Pancreas (tissue), 10 donors: ENCODE results near the gene NEDD9. TPM values are rescaled to one million over a fixed set of nuclear protein-coding genes. Genes with fewer than 3 reads are reported as not detected.

Source experiments
- ATAC-seq, 4 donors: fragments of 200-7000 bp; cut with Tn5 transposase; one replicate each; pipeline versions ENCODE4 v1.8.0 to v1.9.1; 2020; ENCODE audit warnings: mild to moderate bottlenecking in 4 of 4, moderate library complexity in 4 of 4
- DNase-seq, 6 donors: peaks; one replicate each; pipeline ENCODE4 v3.0.0-alpha.2; 2020
- FAIRE-seq: peaks from 2 replicates; lab custom pipeline; 2012; peaks lifted over from hg19 to GRCh38; lab: Jason Lieb, UNC
- H3K27ac ChIP-seq, 4 donors: fragments of 200-600 bp; sonication (generic); 1 replicate in 3 of 4; 2 replicates in 1 of 4; pipeline versions ENCODE4 v1.5.0 to v1.8.0; 2020
- H3K27me3 ChIP-seq, 4 donors: fragments of 200-600 bp; one replicate each; pipeline ENCODE4 v1.8.0; 2021
- H3K36me3 ChIP-seq, 3 donors: fragments of 200-600 bp; sonication (generic) in 1 of 3; one replicate each; pipeline versions ENCODE4 v1.5.0 to v1.8.0; 2020 to 2021
- H3K4me1 ChIP-seq, 3 donors: fragments of 200-600 bp; one replicate each; pipeline ENCODE4 v1.8.0; 2021
- H3K4me3 ChIP-seq, 4 donors: fragments of 200-600 bp; sonication (generic) in 2 of 4; one replicate each; pipeline versions ENCODE4 v1.5.0 to v1.8.0; 2020 to 2021
- H3K9me3 ChIP-seq, 4 donors: fragments of 200-600 bp; one replicate each; pipeline ENCODE4 v1.8.0; 2021
- CTCF ChIP-seq, 4 donors: fragments of 200-600 bp; sonication (generic) in 3 of 4; IDR thresholded peaks; one replicate each; pipeline versions ENCODE4 v1.5.0 to v1.8.0; 2021; ENCODE audit warnings: antibody characterized with exemption in 4 of 4
- WGBS, 2 donors: extraction: QIAGEN DNeasy Blood & Tissue Kit; methylation state at CpG; one replicate each; pipeline ENCODE4 v1.1.7; 2013; 5-methylcytosine and 5-hydroxymethylcytosine counted together
- intact Hi-C, 3 donors: fragments of 100-400 bp; cut with DNase I; formaldehyde crosslinking; loops; one replicate each; pipeline versions ENCODE4 v1.11.1 to v1.14.2; 2022
- polyA plus RNA-seq, 2 donors: library from polyadenylated mRNA; stranded (reverse); fragments of 200-250 nt; gene quantifications; one replicate each; pipeline ENCODE4 v1.2.3, GENCODE V29; 2013
- total RNA-seq, 6 donors: library from RNA; stranded (reverse); fragmentation: NEBNext Ultra II Directional in 4 of 6; extraction: Animal tissue kit (Norgen Biotek cat#: 25700) in 4 of 6; gene quantifications; one replicate each; pipeline versions ENCODE4 v1.2.1 to v1.2.4, GENCODE V29; 2021 to 2023
- donor health status: healthy with polysubstance abuse.
- donor health status: DM: no; HTN: no; CAD: no; lungs with moderate emphysema.
- donor health status: DM: no; HTN: no; CAD: no.
- donor health status: control.
- donor health status: control.
- donor health status: Bipolar disorder and iron deficiency.
- donor health status: DM: yes; HTN: yes; CAD: no.
- donor health status: DM: no; HTN: no; CAD: no.
- donor health status: DM: no; HTN: no; CAD: no.
- donor health status: DM: yes; HTN: yes; CAD: no.

NEDD9 gene
- total and polyA plus RNA-seq, 8 donors = 4.8 to 13.2 (median 8.3) TPM

DNA sequence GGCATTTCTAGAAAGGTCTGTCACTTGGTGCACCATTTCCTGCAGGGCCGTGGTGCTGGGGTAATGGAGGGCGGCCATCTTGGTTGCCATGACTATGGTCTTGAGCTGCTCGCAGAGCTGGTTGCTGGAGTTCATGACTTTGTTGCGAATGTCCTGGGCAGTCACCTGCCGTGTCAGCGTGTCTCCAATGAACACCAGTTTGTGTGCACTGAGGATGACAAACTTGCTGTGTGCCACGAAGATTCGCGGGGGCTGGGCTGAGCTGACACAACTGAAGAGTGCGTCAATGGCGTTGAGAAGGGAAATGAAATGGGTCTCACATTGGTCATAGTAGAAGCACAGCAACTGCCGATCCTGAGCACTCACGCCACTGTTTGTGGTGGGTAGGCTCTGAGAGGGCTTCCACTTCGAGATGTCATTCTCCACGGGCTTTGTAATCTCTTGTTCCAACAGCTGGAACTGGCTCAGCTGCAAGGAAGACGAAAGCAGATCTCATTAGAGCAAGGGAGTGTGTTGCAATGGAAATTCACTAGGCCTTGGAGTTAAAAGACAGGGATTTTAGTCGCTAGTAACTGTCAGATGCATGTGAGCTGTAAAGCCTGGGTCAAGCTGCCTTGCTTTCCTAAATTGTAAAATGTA, 47.1 kb downstream of the NEDD9 start:
- Histone ChIP-seq H3K4me1 (peaks cover 0 to 14% (median 12%) of the 10 kb centered on the region in 3 donors), H3K27me3 (no peaks in the 10 kb centered on the region), H3K4me3 (no peak overlapping the region), H3K9me3 (no peaks in the 10 kb centered on the region), H3K27ac (no peak overlapping the region), H3K36me3 (no peaks in the 10 kb centered on the region)
- no peak for TF ChIP-seq CTCF (IDR thresholded peaks at IDR 0.05)
- intact Hi-C loops = no loop called here
- WGBS, 2 donors = 92 to 96% methylated on average over 17 of the region's 17 CpGs
- FAIRE-seq = no peak
- no peak for ATAC-seq
- no peak for DNase-seq

DNA sequence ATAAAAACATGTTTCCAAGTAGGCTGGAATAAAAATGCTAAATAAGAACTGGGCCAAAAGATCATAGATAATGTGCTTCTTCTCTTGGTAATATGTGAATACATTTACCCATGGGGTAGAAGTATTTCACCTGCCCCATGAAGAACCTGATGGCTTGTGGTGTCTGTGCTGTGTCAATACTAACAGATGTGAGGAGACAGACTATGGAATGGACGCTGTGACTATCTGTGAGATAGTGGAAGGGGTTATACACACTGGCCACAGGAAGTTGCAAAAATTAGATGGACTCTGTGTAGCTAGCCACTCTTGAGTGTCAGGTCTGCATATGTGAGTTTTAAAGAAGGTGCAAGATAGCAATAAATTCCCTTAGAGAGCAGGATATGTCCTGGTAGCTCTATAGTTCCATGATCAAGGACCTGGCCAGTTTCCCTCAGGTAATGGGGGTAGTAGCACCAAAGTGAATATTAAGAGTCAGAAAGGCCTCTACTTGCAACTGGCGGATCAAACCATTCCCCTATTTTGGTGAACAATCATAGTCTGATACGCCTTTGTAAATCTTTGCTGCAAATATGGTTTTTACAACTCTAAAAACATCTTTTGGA, 48.6 kb downstream of the NEDD9 start:
- intact Hi-C loops = no loop called here
- Histone ChIP-seq H3K27me3 (no peaks in the 10 kb centered on the region), H3K4me1 (peaks cover 0 to 14% (median 12%) of the 10 kb centered on the region in 3 donors), H3K9me3 (no peaks in the 10 kb centered on the region), H3K4me3 (no peak overlapping the region), H3K27ac (no peak overlapping the region), H3K36me3 (no peaks in the 10 kb centered on the region)
- no peak for FAIRE-seq
- no peak for DNase-seq
- TF ChIP-seq CTCF (IDR thresholded peaks at IDR 0.05) = no peak
- ATAC-seq = no peak
- 86 to 94% methylated on average over 3 of the region's 3 CpGs for WGBS, 2 donors

GRCh38 chr6:11181478-11182136, 50.9 kb downstream of the NEDD9 start:
- TF ChIP-seq CTCF (IDR thresholded peaks at IDR 0.05) = no peak
- FAIRE-seq (no peak), DNase-seq (no peak), ATAC-seq (no peak)
- intact Hi-C loops = no loop called here
- no peaks in the 10 kb centered on the region for H3K4me1 ChIP-seq
- no peaks in the 10 kb centered on the region for H3K27me3 ChIP-seq
- WGBS, 2 donors = 95 to 98% methylated on average over 3 of the region's 3 CpGs
- no peak overlapping the region for H3K4me3 ChIP-seq
- no peak overlapping the region for H3K27ac ChIP-seq
- no peaks in the 10 kb centered on the region for H3K9me3 ChIP-seq
- H3K36me3 ChIP-seq = no peaks in the 10 kb centered on the region

DNA sequence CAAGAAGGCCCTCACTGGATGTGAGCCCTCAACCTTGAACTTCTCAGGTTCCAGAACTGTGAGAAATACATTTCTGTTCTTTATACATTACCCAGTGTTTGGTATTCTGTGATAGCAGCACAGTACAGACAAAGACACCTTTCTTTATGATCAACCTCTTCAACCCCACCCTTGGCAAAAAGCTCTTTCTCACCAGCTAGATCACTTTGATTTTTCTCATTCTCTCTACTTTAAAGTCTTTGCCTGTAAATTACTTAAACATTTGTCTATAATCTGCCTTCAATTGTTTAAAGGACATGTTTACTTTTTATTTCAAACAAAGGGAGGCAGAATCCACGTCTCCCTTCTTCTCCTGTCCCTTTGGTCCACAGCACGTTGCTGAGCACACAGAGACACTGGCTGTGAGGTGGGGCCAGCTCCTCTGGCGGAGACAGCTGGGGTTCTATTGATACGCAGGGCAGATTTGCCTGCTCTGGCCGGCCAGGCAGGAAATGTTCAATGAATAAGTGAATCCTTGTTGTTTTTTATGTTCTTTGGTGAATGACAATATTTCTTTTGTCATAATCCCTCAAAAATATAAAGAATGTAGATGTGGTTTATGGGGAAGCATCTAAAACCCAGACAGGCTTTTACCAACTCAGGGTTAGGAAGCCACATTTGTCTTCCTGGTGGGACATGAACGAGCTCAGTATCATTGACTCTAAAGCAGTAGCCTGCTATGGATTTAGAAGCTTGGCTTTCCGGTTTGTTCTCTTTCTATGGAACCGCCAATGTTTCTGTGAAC, 52.9 kb downstream of the NEDD9 start:
- TF ChIP-seq CTCF (IDR thresholded peaks at IDR 0.05) = no peak
- Histone ChIP-seq H3K27ac (no peak overlapping the region), H3K4me3 (no peak overlapping the region), H3K4me1 (no peaks in the 10 kb centered on the region), H3K9me3 (no peaks in the 10 kb centered on the region), H3K36me3 (no peaks in the 10 kb centered on the region), H3K27me3 (no peaks in the 10 kb centered on the region)
- ATAC-seq = no peak
- intact Hi-C loops = no loop called here
- 74 to 76% methylated on average over 8 of the region's 8 CpGs for WGBS, 2 donors
- no peak for DNase-seq
- FAIRE-seq = no peak
